VCaP (cell line): Measurements from ENCODE around the gene SREBF2.

Experiments used
- H3K27ac ChIP-seq: fragments of 450-650 bp; 2 replicates; pipeline ENCODE4 v1.5.1; 2017
- CTCF ChIP-seq: fragments of 450-650 bp; conservative IDR thresholded peaks from 2 replicates; pipeline ENCODE4 v1.5.1; 2017; ENCODE audit warnings: mild to moderate bottlenecking, moderate library complexity

Gene SREBF2

GRCh38 chr22:41900652-41901312 lies 67.9 kb downstream of the SREBF2 start:
- H3K27ac ChIP-seq = no peak overlapping the region
- no peak for TF ChIP-seq CTCF

GRCh38 chr22:41902016-41902415 lies 69.1 kb downstream of the SREBF2 start:
- TF ChIP-seq CTCF = no peak
- no peak overlapping the region for H3K27ac ChIP-seq

DNA sequence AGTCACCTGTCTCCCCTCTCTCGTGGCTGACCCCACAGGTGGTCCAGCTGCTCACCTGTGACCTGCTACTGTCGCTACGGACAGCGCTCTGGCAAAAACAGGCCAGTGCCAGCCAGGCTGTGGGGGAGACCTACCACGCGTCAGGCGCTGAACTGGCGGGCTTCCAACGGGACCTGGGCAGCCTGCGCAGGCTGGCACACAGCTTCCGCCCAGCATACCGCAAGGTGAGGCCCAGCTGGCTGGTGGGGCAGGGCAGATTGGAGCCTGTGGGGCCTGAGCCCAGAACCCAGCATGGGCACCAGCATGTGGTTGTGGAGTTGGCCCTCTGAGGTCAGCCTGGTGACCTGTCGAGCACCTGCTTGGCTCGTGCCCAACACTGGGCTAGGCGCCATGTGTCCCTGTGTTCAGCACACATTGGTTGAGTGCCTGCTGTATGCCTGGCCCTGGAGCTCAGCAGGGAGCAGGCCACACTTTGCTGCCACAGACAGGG lies 70.1 kb downstream of the SREBF2 start:
- TF ChIP-seq CTCF = no peak
- H3K27ac ChIP-seq = no peak overlapping the region

- no peak overlapping the region for H3K27ac ChIP-seq
- TF ChIP-seq CTCF = no peak
Observed at GRCh38 chr22:41904450-41905410, 71.8 kb downstream of the SREBF2 start.

DNA sequence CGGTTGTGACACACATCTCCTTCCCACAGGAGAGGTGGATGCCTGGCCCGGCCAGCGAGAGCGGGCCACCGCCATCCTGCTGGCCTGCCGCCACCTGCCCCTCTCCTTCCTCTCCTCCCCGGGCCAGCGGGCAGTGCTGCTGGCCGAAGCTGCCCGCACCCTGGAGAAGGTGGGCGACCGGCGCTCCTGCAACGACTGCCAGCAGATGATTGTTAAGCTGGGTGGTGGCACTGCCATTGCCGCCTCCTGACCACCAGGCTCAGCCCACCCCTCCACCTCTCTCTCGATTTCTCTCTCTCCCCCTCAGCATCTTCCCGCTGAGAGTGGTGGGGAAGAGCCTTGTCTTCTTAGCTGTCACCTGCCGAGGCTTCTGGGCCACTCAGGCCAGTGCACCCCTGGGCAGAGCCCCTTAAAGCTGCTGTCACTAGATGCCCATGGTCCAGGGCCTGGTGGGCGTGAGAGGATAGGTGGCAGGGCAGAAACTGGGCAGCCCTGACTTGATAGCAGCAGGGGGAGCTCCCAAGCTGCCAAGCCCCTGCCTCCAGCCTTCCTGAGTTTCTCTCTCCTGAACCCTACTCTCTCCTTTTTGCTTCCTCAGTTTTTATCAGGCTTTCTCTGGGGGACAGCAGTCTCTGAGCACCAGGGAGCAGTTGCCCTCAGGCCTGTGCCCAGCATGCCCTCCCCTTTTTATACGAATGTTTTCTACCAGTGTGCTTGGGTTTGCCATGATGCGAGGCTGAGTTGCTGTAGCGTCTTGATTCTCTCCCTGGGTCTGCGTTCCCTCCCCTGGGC lies 72.7 kb downstream of the SREBF2 start:
- no peak for TF ChIP-seq CTCF
- no peak overlapping the region for H3K27ac ChIP-seq

GRCh38 chr22:41906822-41907221 lies 73.9 kb downstream of the SREBF2 start:
- no peak for TF ChIP-seq CTCF
- H3K27ac ChIP-seq = no peak overlapping the region
